HG03039 (cell line): ENCODE data around the gene TESMIN.

Source experiments
- ATAC-seq: cut with Tn5 transposase; IDR thresholded peaks from one replicate; pipeline ENCODE4 v1.9.1; 2021; ENCODE audit warnings: mild to moderate bottlenecking, moderate library complexity; ENCODE audit not compliant: unreplicated experiment

TESMIN gene

GRCh38 chr11:68751331-68751856 is at the start of gene TESMIN:
Gene TESMIN (minus strand): TSS chr11:68751520. CDS start chr11:68750660, 860 bp downstream.
- no peak for ATAC-seq

- no peak for ATAC-seq
Measured at GRCh38 chr11:68798221-68798813, 47.0 kb upstream of the TESMIN start.

GRCh38 chr11:68796801-68797200 is 45.5 kb upstream of the TESMIN start:
- ATAC-seq, result no peak

GRCh38 chr11:68792400-68792966 is 41.2 kb upstream of the TESMIN start:
- no peak for ATAC-seq

- no peak for ATAC-seq
Measured at GRCh38 chr11:68784653-68785052, 33.3 kb upstream of the TESMIN start.

GRCh38 chr11:68783216-68783821 is 32.0 kb upstream of the TESMIN start:
- no peak for ATAC-seq

- ATAC-seq, result no peak
Measured at GRCh38 chr11:68782711-68783110, 31.4 kb upstream of the TESMIN start.

- no peak for ATAC-seq
Measured at GRCh38 chr11:68780829-68781228, 29.5 kb upstream of the TESMIN start.

- ATAC-seq, result no peak
Measured at GRCh38 chr11:68778205-68778604, 26.9 kb upstream of the TESMIN start.

GRCh38 chr11:68776442-68777235 is 25.3 kb upstream of the TESMIN start:
- ATAC-seq, result no peak

GRCh38 chr11:68775951-68776388 is 24.6 kb upstream of the TESMIN start:
- no peak for ATAC-seq

GRCh38 chr11:68774194-68774585 is 22.9 kb upstream of the TESMIN start:
- no peak for ATAC-seq

GRCh38 chr11:68773521-68774193 is 22.3 kb upstream of the TESMIN start:
- no peak for ATAC-seq

GRCh38 chr11:68772936-68773335 is 21.6 kb upstream of the TESMIN start:
- no peak for ATAC-seq

GRCh38 chr11:68770781-68771180 is 19.5 kb upstream of the TESMIN start:
- ATAC-seq, result no peak

GRCh38 chr11:68767672-68768071 is 16.4 kb upstream of the TESMIN start:
- no peak for ATAC-seq

GRCh38 chr11:68766786-68767185 is 15.5 kb upstream of the TESMIN start:
- no peak for ATAC-seq

GRCh38 chr11:68764746-68765145 is 13.4 kb upstream of the TESMIN start:
- ATAC-seq, result no peak

- no peak for ATAC-seq
Measured at GRCh38 chr11:68763926-68764657, 12.8 kb upstream of the TESMIN start.

GRCh38 chr11:68763181-68763721 is 11.9 kb upstream of the TESMIN start:
- no peak for ATAC-seq
